ENCODE data around the gene PTPN20. TPM values are rescaled to one million over a fixed set of nuclear protein-coding genes. Genes with fewer than 3 reads are reported as not detected.

The PTPN20 gene
- total and polyA plus RNA-seq, 2 of the 8 experiments (the other 6 are each of a cell fraction or from before 2014, with no cell fraction given): not detected

DNA sequence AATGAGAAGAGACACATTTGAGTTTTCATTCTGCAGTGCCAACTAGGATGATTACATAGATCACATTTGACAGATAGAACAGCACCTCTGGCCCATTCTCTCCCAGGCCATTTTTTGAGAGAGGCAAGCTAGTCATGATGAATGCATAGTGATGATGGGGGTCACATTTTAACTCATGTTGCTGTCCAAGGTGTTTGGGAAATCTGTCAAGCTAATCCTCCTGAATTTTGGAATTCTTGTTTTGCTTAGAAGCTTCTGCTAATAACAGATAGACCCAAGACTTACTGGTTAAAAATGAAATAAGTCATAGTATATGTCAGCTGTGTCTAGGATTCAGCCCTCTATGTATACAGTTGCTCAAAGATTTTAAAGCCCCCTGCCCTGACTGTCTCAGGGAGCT lies 101.0 kb downstream of the PTPN20 start:
- no peaks in the 10 kb centered on the region for H3K9me3 ChIP-seq (ENCODE audit: insufficient read depth in 2 of 2, low read depth in 1 of 2, low read length in 1 of 2)
- H3K27ac ChIP-seq (ENCODE audit: low read depth, low read length): no peak overlapping the region
- FAIRE-seq: no peak
- no peak overlapping the region for H3K4me2 ChIP-seq (ENCODE audit: insufficient read depth in 1 of 2, low read depth in 2 of 2, low read length in 2 of 2)
- H3K79me1 ChIP-seq (ENCODE audit: low read depth, low read length): no peaks in the 10 kb centered on the region
- no peak overlapping the region for H3K4ac ChIP-seq (replicated peaks; ENCODE audit: insufficient read length, low read depth, low read length)
- ChIA-PET CTCF (ENCODE audit: partially characterized antibody) (interaction anchor here (0.6 to 8.4 kb wide), 8 partner anchors 9 to 365 kb away, joined by 3 to 64 read pairs (median 4); no protein-coding TSS in a partner anchor), POLR2A (ENCODE audit: partially characterized antibody) (no interaction called here)
- H3K36me3 ChIP-seq (ENCODE audit: control insufficient read depth in 2 of 4, insufficient read depth in 4 of 4, low read length in 3 of 4): no peaks in the 10 kb centered on the region
- no peak overlapping the region for H2BK20ac ChIP-seq (ENCODE audit: low read length)
- H3K14ac ChIP-seq (ENCODE audit: insufficient read length): no peak overlapping the region
- DNase-seq (ENCODE audit: low read depth in 1 of 2, low spot score in 2 of 2): no peak
- H3K27me3 ChIP-seq (replicated peaks in 1 of 4; ENCODE audit: control insufficient read depth in 3 of 4, extremely low read depth in 1 of 4, insufficient read depth in 3 of 4, low read length in 3 of 4): no peaks in the 10 kb centered on the region
- H3K79me2 ChIP-seq (ENCODE audit: control insufficient read depth in 1 of 2, insufficient read depth in 2 of 2, low read length in 2 of 2): no peaks in the 10 kb centered on the region
- H4K8ac ChIP-seq (ENCODE audit: extremely low read depth, insufficient read depth, low read length): no peak overlapping the region
- no peaks in the 10 kb centered on the region for H4K20me1 ChIP-seq (replicated peaks in 1 of 2; ENCODE audit: control insufficient read depth in 1 of 2, insufficient read depth in 2 of 2, low read length in 2 of 2)
- H4K91ac ChIP-seq (replicated peaks; ENCODE audit: insufficient read length, low read length): no peak overlapping the region
- no peak overlapping the region for H2AK5ac ChIP-seq (ENCODE audit: low read depth, low read length)
- H3K23me2 ChIP-seq (ENCODE audit: low read depth, low read length): no peaks in the 10 kb centered on the region; the same call in 1 of the 2 replicates
- H3K18ac ChIP-seq (ENCODE audit: extremely low read depth, low read length): no peak overlapping the region
- no peak overlapping the region for H3K56ac ChIP-seq (replicated peaks; ENCODE audit: insufficient read length, low read depth, low read length)
- H3K4me3 ChIP-seq (ENCODE audit: extremely low read depth in 1 of 4, insufficient read depth in 2 of 4, low read depth in 3 of 4, low read length in 4 of 4): no peak overlapping the region
- no peak overlapping the region for H3K23ac ChIP-seq (ENCODE audit: insufficient read length)
- H4K5ac ChIP-seq (ENCODE audit: insufficient read length, low read depth, low read length): no peak overlapping the region
- no peak overlapping the region for H2BK5ac ChIP-seq (ENCODE audit: low read depth, low read length)
- H2BK12ac ChIP-seq (ENCODE audit: low read depth, low read length): no peak overlapping the region
- no peak overlapping the region for H2BK15ac ChIP-seq (ENCODE audit: low read length)
- no peaks in the 10 kb centered on the region for H3K4me1 ChIP-seq (replicated peaks in 1 of 4; ENCODE audit: control insufficient read depth in 3 of 4, insufficient read depth in 4 of 4, low read length in 3 of 4)
- no peak for TF ChIP-seq BRCA1 (IDR thresholded peaks at IDR 0.05; ENCODE audit: low read depth, low read length)
- no peak for TF ChIP-seq RNF2 (IDR thresholded peaks at IDR 0.05; ENCODE audit: borderline replicate concordance, low read depth, low read length, missing control alignments, poor library complexity, severe bottlenecking)
- TF ChIP-seq GTF2F1 (IDR thresholded peaks at IDR 0.05; ENCODE audit: borderline replicate concordance, low read depth, low read length): no peak
- TF ChIP-seq TCF12 (IDR thresholded peaks at IDR 0.05; ENCODE audit: low read depth, low read length): no peak
- TF ChIP-seq SUZ12 (IDR thresholded peaks at IDR 0.05; ENCODE audit: low read length): no peak
- no peak for TF ChIP-seq EZH2 (IDR thresholded peaks at IDR 0.05; ENCODE audit: low read depth, low read length, severe bottlenecking)
- TF ChIP-seq PHF8 (conservative IDR thresholded peaks at IDR 0.05; ENCODE audit: low read depth, low read length): no peak
- TF ChIP-seq EP300 (IDR thresholded peaks at IDR 0.05; ENCODE audit: borderline replicate concordance in 1 of 2, low read depth in 2 of 2, low read length in 2 of 2): no peak
- TF ChIP-seq TAF1 (IDR thresholded peaks at IDR 0.05; ENCODE audit: low read depth, low read length): no peak
- no peak for TF ChIP-seq NRF1 (IDR thresholded peaks at IDR 0.05; ENCODE audit: low read depth, low read length)
- no peak for TF ChIP-seq BACH1 (IDR thresholded peaks at IDR 0.05; ENCODE audit: low read length)
- TF ChIP-seq SP4 (IDR thresholded peaks at IDR 0.05; ENCODE audit: low read length): no peak
- no peak for TF ChIP-seq KDM4A (IDR thresholded peaks at IDR 0.05; ENCODE audit: low read depth, low read length, severe bottlenecking)
- TF ChIP-seq CREB1 (IDR thresholded peaks at IDR 0.05): no peak
- H2BK120ac ChIP-seq (replicated peaks; ENCODE audit: low read depth, low read length): no peak overlapping the region
- no peak overlapping the region for H2AFZ ChIP-seq (ENCODE audit: low read length)
- H3K9ac ChIP-seq (replicated peaks in 1 of 4; ENCODE audit: extremely low read depth in 1 of 4, low read depth in 3 of 4, low read length in 3 of 4): no peak overlapping the region
